Colonic mucosa (tissue), 4 donors: ENCODE data around the gene RNU2-1. TPM values are rescaled to one million over a fixed set of nuclear protein-coding genes. Genes with fewer than 3 reads are reported as not detected.
"Not testable (repeated sequence)": the region's sequence is repeated elsewhere in the genome, so short reads cannot be mapped to it uniquely, and the experiment has no call there.

Experiments
- DNase-seq: peaks from one replicate; pipeline ENCODE4 v3.0.0-alpha.2; 2020
- H3K27ac ChIP-seq: fragments of 200-600 bp; one replicate; pipeline ENCODE4 v1.8.0; 2021
- H3K27me3 ChIP-seq: fragments of 200-600 bp; one replicate; pipeline ENCODE4 v1.8.0; 2021
- H3K36me3 ChIP-seq: fragments of 200-600 bp; one replicate; pipeline ENCODE4 v1.8.0; 2021
- H3K4me1 ChIP-seq: fragments of 200-600 bp; one replicate; pipeline ENCODE4 v1.8.0; 2021; ENCODE audit warnings: mild to moderate bottlenecking
- H3K4me3 ChIP-seq: fragments of 200-600 bp; one replicate; pipeline ENCODE4 v1.8.0; 2021
- H3K9ac ChIP-seq, 2 donors: one replicate each; pipeline ENCODE4 v1.7.0; 2013; ENCODE audit warnings: control low read depth in 2 of 2, low read depth in 2 of 2, low read length in 2 of 2
- H3K9me3 ChIP-seq: fragments of 200-600 bp; one replicate; pipeline ENCODE4 v1.8.0; 2021
- intact Hi-C: fragments of 100-400 bp; cut with DNase I; formaldehyde crosslinking; loops from one replicate; pipeline ENCODE4 v1.14.1; 2022
- total RNA-seq, 2 donors: library from RNA; stranded (reverse); fragmentation: NEBNext Ultra II Directional in 1 of 2; extraction: Animal tissue kit (Norgen Biotek cat#: 25700) in 1 of 2; gene quantifications; one replicate each; pipeline ENCODE4 v1.2.1, GENCODE V29; 2021
- donor health status: healthy.
- donor health status: DM: no; HTN: no; CAD: no.
- donor health status: DM: no; HTN: no; CAD: no.

The RNU2-1 gene
- total RNA-seq, result 1,000 to 10,000 TPM; 2,735 to 6,693 TPM

DNA sequence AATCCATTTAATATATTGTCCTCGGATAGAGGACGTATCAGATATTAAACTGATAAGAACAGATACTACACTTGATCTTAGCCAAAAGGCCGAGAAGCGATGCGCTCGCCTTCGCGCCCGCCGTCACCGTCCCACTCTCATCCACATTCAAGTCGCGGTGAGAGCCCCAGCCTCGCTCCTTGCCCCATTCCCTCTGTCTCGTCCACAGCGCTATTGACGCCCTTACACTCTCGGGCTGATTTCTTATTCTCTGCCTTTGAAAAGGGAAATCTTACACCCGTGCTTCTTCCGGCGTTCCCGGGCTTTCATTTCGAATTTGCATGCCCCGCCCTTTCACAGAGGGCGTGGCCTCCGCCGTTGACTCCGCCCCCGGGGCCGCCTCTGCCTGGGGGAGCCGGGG, at the start of gene RNU2-1:
Gene RNU2-1 (minus strand): TSS at position 101 of the 400 bp plus-strand sequence.
- H3K36me3 ChIP-seq, H3K9ac ChIP-seq, H3K27me3 ChIP-seq, H3K4me1 ChIP-seq, H3K27ac ChIP-seq, H3K4me3 ChIP-seq, H3K9me3 ChIP-seq, intact Hi-C loops, DNase-seq: not testable (repeated sequence)

DNA sequence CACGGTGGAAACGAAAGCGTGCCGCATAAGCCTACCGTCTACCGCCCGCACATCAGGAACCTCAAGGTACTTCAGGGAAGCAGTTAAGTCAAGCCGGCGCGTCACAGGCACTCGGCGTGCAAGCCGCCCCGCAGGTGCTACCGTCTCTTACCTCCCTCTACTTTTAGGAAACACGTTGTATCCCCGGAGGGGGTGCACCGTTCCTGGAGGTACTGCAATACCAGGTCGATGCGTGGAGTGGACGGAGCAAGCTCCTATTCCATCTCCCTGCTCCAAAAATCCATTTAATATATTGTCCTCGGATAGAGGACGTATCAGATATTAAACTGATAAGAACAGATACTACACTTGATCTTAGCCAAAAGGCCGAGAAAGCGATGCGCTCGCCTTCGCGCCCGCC, 39.1 kb upstream of the RNU2-1 start:
- intact Hi-C loops, H3K4me3 ChIP-seq, H3K9me3 ChIP-seq, H3K27ac ChIP-seq, H3K9ac ChIP-seq, H3K27me3 ChIP-seq, H3K4me1 ChIP-seq, H3K36me3 ChIP-seq, DNase-seq: not testable (repeated sequence)

DNA sequence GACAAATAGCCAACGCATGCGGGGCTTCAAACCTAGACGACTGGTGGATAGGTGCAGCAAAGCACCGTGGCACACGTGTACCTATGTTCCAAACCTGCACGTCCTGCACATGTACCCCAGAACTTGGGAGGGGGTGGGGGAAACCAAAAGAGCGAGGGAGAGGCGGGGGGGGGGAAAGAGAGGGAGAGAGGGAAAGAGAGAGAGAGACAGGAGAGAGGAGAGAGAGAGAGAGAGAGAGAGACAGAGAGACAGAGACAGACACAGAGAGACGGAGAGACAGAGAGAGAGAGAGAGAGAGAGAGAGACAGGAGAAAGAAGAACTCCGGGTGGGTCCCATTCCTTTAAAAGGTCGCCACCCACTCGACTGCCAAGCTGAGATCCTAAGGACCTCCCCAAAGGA, 38.7 kb upstream of the RNU2-1 start:
- H3K36me3 ChIP-seq, H3K4me3 ChIP-seq, intact Hi-C loops, H3K4me1 ChIP-seq, H3K27ac ChIP-seq, H3K9ac ChIP-seq, H3K9me3 ChIP-seq, H3K27me3 ChIP-seq: not testable (repeated sequence)
- DNase-seq, result peak; percentile 22

DNA sequence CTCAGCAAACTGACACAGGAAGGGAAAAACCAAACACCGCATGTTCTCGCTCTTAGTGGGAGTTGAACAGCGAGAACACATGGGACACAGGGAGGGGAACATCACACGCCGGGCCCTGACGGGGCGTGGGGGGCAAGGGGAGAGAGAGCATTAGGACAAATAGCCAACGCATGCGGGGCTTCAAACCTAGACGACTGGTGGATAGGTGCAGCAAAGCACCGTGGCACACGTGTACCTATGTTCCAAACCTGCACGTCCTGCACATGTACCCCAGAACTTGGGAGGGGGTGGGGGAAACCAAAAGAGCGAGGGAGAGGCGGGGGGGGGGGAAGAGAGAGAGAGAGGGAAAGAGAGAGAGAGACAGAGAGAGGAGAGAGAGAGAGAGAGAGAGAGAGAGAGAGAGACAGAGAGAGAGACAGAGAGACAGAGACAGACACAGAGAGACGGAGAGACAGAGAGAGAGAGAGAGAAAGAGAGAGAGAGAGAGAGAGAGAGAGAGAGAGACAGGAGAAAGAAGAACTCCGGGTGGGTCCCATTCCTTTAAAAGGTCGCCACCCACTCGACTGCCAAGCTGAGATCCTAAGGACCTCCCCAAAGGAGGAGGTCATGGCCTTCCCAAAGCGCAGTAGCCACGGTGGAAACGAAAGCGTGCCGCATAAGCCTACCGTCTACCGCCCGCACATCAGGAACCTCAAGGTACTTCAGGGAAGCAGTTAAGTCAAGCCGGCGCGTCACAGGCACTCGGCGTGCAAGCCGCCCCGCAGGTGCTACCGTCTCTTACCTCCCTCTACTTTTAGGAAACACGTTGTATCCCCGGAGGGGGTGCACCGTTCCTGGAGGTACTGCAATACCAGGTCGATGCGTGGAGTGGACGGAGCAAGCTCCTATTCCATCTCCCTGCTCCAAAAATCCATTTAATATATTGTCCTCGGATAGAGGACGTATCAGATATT, 37.1 kb upstream of the RNU2-1 start:
- H3K27me3 ChIP-seq, H3K36me3 ChIP-seq, H3K9me3 ChIP-seq, intact Hi-C loops, H3K27ac ChIP-seq, H3K4me1 ChIP-seq, H3K4me3 ChIP-seq, H3K9ac ChIP-seq, DNase-seq: not testable (repeated sequence)

DNA sequence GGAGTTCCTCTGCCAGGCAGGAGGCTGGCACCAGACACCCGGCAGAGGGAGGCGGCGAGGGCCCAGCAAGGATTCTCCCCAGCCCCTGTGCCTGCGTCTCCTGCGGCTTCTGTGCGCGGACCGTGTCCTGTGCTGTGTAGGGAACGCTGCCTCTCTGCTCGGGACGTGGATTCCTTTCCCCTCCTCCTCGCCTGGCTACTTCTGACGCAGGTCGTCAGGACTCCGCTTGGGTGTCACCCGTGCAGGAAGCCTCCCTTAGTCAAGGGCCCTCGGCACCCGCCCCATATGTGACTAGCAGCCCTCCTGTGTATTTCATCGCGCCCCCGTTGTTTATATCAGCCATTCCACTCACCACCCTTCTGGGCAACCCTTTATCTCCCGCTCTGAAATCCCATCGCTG, 12.7 kb upstream of the RNU2-1 start:
- H3K36me3 ChIP-seq, intact Hi-C loops, H3K4me3 ChIP-seq, H3K27me3 ChIP-seq, H3K9me3 ChIP-seq, H3K4me1 ChIP-seq, DNase-seq, H3K9ac ChIP-seq, H3K27ac ChIP-seq: not testable (repeated sequence)

DNA sequence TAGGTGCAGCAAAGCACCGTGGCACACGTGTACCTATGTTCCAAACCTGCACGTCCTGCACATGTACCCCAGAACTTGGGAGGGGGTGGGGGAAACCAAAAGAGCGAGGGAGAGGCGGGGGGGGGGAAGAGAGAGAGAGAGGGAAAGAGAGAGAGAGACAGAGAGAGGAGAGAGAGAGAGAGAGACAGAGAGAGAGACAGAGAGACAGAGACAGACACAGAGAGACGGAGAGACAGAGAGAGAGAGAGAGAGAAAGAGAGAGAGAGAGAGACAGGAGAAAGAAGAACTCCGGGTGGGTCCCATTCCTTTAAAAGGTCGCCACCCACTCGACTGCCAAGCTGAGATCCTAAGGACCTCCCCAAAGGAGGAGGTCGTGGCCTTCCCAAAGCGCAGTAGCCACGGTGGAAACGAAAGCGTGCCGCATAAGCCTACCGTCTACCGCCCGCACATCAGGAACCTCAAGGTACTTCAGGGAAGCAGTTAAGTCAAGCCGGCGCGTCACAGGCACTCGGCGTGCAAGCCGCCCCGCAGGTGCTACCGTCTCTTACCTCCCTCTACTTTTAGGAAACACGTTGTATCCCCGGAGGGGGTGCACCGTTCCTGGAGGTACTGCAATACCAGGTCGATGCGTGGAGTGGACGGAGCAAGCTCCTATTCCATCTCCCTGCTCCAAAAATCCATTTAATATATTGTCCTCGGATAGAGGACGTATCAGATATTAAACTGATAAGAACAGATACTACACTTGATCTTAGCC, 7.0 kb upstream of the RNU2-1 start:
- H3K9me3 ChIP-seq, DNase-seq, H3K4me1 ChIP-seq, H3K27ac ChIP-seq, H3K9ac ChIP-seq, H3K4me3 ChIP-seq, H3K27me3 ChIP-seq, H3K36me3 ChIP-seq, intact Hi-C loops: not testable (repeated sequence)

DNA sequence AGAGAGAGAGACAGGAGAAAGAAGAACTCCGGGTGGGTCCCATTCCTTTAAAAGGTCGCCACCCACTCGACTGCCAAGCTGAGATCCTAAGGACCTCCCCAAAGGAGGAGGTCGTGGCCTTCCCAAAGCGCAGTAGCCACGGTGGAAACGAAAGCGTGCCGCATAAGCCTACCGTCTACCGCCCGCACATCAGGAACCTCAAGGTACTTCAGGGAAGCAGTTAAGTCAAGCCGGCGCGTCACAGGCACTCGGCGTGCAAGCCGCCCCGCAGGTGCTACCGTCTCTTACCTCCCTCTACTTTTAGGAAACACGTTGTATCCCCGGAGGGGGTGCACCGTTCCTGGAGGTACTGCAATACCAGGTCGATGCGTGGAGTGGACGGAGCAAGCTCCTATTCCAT, 5.8 kb upstream of the RNU2-1 start:
- H3K27ac ChIP-seq, H3K9me3 ChIP-seq, H3K27me3 ChIP-seq, H3K4me1 ChIP-seq, H3K36me3 ChIP-seq, DNase-seq, H3K4me3 ChIP-seq, intact Hi-C loops, H3K9ac ChIP-seq: not testable (repeated sequence)

DNA sequence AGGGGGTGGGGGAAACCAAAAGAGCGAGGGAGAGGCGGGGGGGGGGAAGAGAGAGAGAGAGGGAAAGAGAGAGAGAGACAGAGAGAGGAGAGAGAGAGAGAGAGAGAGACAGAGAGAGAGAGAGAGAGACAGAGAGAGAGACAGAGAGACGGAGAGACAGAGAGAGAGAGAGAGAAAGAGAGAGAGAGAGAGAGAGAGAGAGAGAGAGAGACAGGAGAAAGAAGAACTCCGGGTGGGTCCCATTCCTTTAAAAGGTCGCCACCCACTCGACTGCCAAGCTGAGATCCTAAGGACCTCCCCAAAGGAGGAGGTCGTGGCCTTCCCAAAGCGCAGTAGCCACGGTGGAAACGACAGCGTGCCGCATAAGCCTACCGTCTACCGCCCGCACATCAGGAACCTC, 514 bp downstream of the RNU2-1 start:
- H3K9ac ChIP-seq, H3K27ac ChIP-seq, DNase-seq, H3K9me3 ChIP-seq, H3K27me3 ChIP-seq, H3K36me3 ChIP-seq, H3K4me1 ChIP-seq, H3K4me3 ChIP-seq, intact Hi-C loops: not testable (repeated sequence)

DNA sequence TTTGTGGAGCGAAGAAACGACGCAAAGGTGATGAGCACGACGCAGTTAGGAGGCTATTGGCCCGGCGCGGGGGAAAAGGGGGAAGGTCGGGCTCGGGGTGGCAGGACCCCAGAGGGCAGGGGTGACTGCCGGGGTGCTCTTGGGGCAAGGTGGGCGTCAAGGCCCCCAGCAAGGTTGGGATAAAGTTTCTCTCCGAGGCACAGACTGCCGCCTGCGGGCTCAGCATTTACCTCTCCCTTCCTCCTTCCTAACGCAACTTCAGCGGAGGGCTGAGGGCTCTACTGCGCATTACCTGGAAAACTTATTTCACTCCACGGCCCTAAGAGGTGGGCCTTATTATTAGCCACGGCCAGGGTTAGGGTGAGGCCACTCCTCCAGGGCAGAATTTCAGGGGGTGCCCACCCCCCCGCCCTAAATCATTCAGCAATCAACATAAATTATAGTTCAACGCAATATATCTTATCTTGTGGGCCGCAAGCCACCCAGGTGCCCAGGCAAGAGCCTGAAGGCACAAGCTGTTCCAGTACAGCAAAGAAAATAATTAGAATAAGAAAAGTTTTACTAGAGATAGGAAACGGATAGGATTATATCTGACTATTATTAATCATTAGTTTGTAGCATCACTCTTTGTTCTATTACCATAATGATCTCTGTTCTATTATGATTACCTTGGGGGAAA, 1.6 kb downstream of the RNU2-1 start:
- H3K36me3 ChIP-seq, H3K4me1 ChIP-seq, intact Hi-C loops, H3K4me3 ChIP-seq, H3K9me3 ChIP-seq, H3K27ac ChIP-seq, H3K27me3 ChIP-seq: not testable (repeated sequence)
- DNase-seq, result peak; percentile 85
- H3K9ac ChIP-seq, result peak overlapping the region in 1 of 2 donors; percentile 83

DNA sequence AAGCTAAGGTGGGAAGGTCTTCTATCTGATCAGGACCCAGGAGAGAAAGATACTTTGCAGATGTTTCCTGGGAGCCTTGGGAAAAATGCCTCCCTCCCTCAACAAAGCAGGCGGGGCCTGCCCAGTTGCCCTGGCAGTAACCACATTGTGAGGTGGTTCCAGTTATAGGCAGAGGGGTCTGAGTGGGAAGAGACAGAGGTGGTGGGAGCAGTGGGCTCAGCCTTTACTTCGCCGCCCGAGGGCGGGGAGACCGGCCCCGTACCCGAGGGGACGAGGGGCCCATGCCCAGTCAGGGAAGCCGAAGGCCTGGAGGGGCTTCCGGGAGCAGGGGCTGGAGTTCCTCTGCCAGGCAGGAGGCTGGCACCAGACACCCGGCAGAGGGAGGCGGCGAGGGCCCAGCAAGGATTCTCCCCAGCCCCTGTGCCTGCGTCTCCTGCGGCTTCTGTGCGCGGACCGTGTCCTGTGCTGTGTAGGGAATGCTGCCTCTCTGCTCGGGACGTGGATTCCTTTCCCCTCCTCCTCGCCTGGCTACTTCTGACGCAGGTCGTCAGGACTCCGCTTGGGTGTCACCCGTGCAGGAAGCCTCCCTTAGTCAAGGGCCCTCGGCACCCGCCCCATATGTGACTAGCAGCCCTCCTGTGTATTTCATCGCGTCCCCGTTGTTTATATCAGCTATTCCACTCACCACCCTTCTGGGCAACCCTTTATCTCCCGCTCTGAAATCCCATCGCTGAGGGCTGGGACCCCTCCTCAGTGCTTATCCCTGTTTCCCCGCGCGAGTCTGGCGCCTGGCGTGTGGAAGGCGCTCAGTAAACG, 2.4 kb downstream of the RNU2-1 start:
- H3K4me1 ChIP-seq, intact Hi-C loops, H3K4me3 ChIP-seq, H3K36me3 ChIP-seq, H3K9me3 ChIP-seq, H3K27me3 ChIP-seq, H3K27ac ChIP-seq: not testable (repeated sequence)
- peak overlapping the region in 1 of 2 donors; percentile 83 for H3K9ac ChIP-seq
- DNase-seq, result peak; percentile 23

DNA sequence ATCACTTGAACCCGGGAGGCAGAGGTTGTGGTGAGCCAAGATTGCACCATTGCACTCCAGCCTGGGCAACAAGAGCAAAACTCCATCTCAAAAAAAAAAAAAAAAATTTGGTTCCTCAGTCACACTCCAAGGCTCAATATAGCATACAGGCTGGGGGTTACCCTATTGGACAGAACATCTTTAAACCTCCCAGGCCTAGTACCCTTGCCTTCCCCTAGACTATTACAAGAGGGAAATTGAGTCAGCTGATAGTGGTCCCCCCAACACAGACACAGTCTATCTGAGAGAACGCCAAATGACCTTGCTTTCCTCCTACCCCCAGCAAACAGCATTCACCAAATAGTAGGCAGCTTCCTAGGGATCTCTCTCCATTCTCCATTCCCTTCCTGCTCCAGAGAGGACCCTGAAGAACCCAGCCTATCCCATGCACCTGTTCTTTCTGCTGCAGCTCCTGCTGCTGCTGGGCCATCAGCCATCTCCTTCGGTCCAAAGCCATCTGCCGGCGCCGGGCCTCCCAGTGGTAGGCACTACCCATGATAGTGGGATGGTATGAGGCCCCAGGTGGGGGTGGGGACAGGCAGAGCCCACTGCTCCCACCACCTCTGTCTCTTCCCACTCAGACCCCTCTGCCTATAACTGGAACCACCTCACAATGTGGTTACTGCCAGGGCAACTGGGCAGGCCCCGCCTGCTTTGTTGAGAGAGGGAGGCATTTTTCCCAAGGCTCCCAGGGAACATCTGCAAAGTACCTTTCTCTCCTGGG, 5.6 kb downstream of the RNU2-1 start, which contains the start of gene CCDC200:
Gene CCDC200 (minus strand): TSS at position 604 of the 763 bp plus-strand sequence. CDS start 69 bp downstream, at position 535.
- DNase-seq, intact Hi-C loops, H3K9me3 ChIP-seq: not testable (repeated sequence)

More for the DNA sequence above, 5.6 kb downstream of the RNU2-1 start, which contains the start of gene CCDC200:
- H3K27me3 ChIP-seq, H3K4me1 ChIP-seq, H3K4me3 ChIP-seq, H3K9ac ChIP-seq, H3K27ac ChIP-seq, H3K36me3 ChIP-seq: not testable (repeated sequence)
